WTC11 (cell line): ENCODE results near the gene OLFM1. TPM values are rescaled to one million over a fixed set of nuclear protein-coding genes. Genes with fewer than 3 reads are reported as not detected.

Experiments
- ATAC-seq: fragments of 200-7000 bp; cut with Tn5 transposase; 2 replicates; pipeline ENCODE4 v1.10.0; 2021; ENCODE audit warnings: mild to moderate bottlenecking, moderate library complexity
- CTCF ChIA-PET: fragments of 300-600 bp; sonication (Branson Sonifier 250); formaldehyde crosslinking; loops from one replicate; lab custom pipeline; 2021; ENCODE audit warnings: antibody characterized with exemption; lab: Charles Lee
- POLR2A ChIA-PET: fragments of 350-600 bp; sonication (Branson Sonifier 250); formaldehyde crosslinking; loops from one replicate; lab custom pipeline; 2021; ENCODE audit warnings: antibody characterized with exemption; lab: Charles Lee
- DNase-seq: peaks from one replicate; pipeline ENCODE4 v3.0.0; 2021; ENCODE audit warnings: low spot score
- H3K27ac Mint-ChIP-seq: 2 replicates; pipeline ENCODE4 v1.8.0; 2021; ENCODE audit warnings: mixed read lengths
- H3K27me3 Mint-ChIP-seq: 2 replicates; pipeline ENCODE4 v1.8.0; 2021; ENCODE audit warnings: low read depth, mild to moderate bottlenecking, moderate library complexity, mixed read lengths
- H3K36me3 Mint-ChIP-seq: 2 replicates; pipeline ENCODE4 v1.8.0; 2021; ENCODE audit warnings: mixed read lengths
- H3K4me1 Mint-ChIP-seq: 2 replicates; pipeline ENCODE4 v1.8.0; 2022; ENCODE audit warnings: mixed read lengths
- H3K4me3 Mint-ChIP-seq: 2 replicates; pipeline ENCODE4 v1.8.0; 2021; ENCODE audit warnings: mild to moderate bottlenecking, moderate library complexity, mixed read lengths
- H3K9me3 Mint-ChIP-seq: 2 replicates; pipeline ENCODE4 v1.8.0; 2021; ENCODE audit warnings: mixed read lengths
- CREB1 ChIP-seq: sonication (generic); formaldehyde crosslinking; IDR thresholded peaks from 2 replicates; pipeline ENCODE4 v1.8.0; 2023; ENCODE audit warnings: mild to moderate bottlenecking, missing genetic modification reagents
- ELF4 ChIP-seq: sonication (generic); formaldehyde crosslinking; IDR thresholded peaks from 2 replicates; pipeline ENCODE4 v1.8.1; 2022; ENCODE audit warnings: low read depth, mild to moderate bottlenecking, moderate library complexity, missing genetic modification reagents
- FOXP1 ChIP-seq: sonication (generic); formaldehyde crosslinking; IDR thresholded peaks from 2 replicates; pipeline ENCODE4 v1.8.0; 2022; ENCODE audit warnings: missing genetic modification reagents, mild to moderate bottlenecking, moderate library complexity, borderline replicate concordance
- JUN ChIP-seq: sonication (generic); formaldehyde crosslinking; IDR thresholded peaks from 2 replicates; pipeline ENCODE4 v1.8.0; 2023; ENCODE audit warnings: mild to moderate bottlenecking, missing genetic modification reagents
- NR3C1 ChIP-seq: sonication (generic); formaldehyde crosslinking; conservative IDR thresholded peaks from 2 replicates; pipeline ENCODE4 v1.8.1; 2023; ENCODE audit warnings: low read depth, mild to moderate bottlenecking, missing genetic modification reagents
- RORB ChIP-seq: fragments of 250-450 bp; sonication (Bioruptor Pico); IDR thresholded peaks from 2 replicates; pipeline ENCODE4 v1.9.0; 2021; ENCODE audit warnings: mild to moderate bottlenecking
- TEAD1 ChIP-seq: sonication (generic); formaldehyde crosslinking; IDR thresholded peaks from 2 replicates; pipeline ENCODE4 v1.8.0; 2022; ENCODE audit warnings: mild to moderate bottlenecking, missing genetic modification reagents
- ZNF263 ChIP-seq: sonication (generic); formaldehyde crosslinking; IDR thresholded peaks from 2 replicates; pipeline ENCODE4 v1.8.1; 2022; ENCODE audit warnings: low read depth, mild to moderate bottlenecking, moderate library complexity, missing genetic modification reagents
- ZNF423 ChIP-seq: fragments of 250-450 bp; sonication (Bioruptor Pico); IDR thresholded peaks from 2 replicates; pipeline ENCODE4 v2.1.2; 2022; ENCODE audit warnings: mild to moderate bottlenecking, moderate library complexity
- total RNA-seq: library from RNA; stranded (reverse); gene quantifications from 3 replicates; pipeline ENCODE4 v1.2.3, GENCODE V29; 2021
- TF ChIP-seq, protein P1 (sequence below): sonication (generic); formaldehyde crosslinking; IDR thresholded peaks from 2 replicates; pipeline ENCODE4 v1.8.1; 2023; ENCODE audit warnings: mild to moderate bottlenecking, missing genetic modification reagents, borderline replicate concordance
- TF ChIP-seq, protein P2 (sequence below): sonication (generic); formaldehyde crosslinking; IDR thresholded peaks from 2 replicates; pipeline ENCODE4 v1.8.1; 2023; ENCODE audit warnings: mild to moderate bottlenecking, missing genetic modification reagents
- TF ChIP-seq, protein P3 (sequence below): sonication (generic); formaldehyde crosslinking; conservative IDR thresholded peaks from 2 replicates; pipeline ENCODE4 v1.8.1; 2023; ENCODE audit warnings: mild to moderate bottlenecking, low read depth, missing genetic modification reagents, moderate library complexity
- TF ChIP-seq, protein P4 (sequence below): sonication (generic); formaldehyde crosslinking; IDR thresholded peaks from 2 replicates; pipeline ENCODE4 v1.8.1; 2022; ENCODE audit warnings: low read depth, mild to moderate bottlenecking, moderate library complexity, missing genetic modification reagents, borderline replicate concordance
- TF ChIP-seq, protein P5 (sequence below): fragments of 250-450 bp; sonication (Bioruptor Pico); IDR thresholded peaks from 2 replicates; pipeline ENCODE4 v1.9.0; 2021; ENCODE audit warnings: mild to moderate bottlenecking
- TF ChIP-seq, protein P6 (sequence below): sonication (generic); formaldehyde crosslinking; IDR thresholded peaks from 2 replicates; pipeline ENCODE4 v1.8.1; 2022; ENCODE audit warnings: mild to moderate bottlenecking, moderate library complexity, missing genetic modification reagents
- TF ChIP-seq, protein P7 (sequence below): sonication (generic); formaldehyde crosslinking; IDR thresholded peaks from 2 replicates; pipeline ENCODE4 v1.8.0; 2022; ENCODE audit warnings: missing genetic modification reagents

Gene OLFM1
- total RNA-seq, 1 experiment from 2014 or later: 37.6 TPM

DNA sequence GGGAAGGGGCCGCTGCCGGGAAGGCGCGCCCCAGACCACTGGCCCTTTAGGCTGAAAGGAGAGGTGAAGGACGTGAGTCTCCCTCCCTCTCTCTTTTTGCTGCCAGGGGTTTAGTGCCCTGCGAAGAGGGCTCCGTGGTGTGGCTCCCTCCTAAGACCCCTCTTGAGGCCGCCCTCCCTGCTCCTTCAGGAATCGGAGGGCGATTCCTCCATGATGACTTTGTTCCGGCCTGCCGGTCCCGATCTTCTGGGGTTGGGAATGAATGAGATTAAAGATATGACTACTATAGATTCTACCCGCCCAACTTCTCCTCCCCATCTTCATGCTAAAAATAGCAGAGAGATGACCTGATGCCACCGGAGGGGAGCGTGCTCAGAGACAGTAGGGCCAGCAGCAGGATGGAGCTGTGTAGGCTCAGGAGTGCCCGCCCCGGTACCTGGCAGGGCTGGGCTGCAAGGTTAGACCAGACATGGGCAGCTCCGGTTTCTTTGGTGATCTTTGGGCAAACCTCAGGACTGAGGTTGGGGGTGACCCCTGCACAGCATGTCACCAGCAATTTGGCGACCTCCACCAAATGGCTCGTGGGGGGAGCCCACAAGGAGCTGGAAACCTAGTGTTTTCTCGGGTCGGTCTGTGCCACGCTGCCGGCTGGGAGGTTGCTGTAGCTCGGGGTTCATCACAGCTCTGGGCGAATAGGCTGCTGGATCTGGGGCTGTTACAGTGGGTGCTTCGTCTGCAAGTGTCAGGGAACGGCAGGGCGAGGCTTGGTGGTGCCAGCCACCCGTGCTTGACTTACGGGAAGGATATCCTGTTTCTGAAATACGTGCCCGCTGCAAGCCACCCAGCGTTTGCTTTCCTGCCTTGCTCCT lies 1.7 kb downstream of the OLFM1 start:
- TF ChIP-seq, protein P1, sequence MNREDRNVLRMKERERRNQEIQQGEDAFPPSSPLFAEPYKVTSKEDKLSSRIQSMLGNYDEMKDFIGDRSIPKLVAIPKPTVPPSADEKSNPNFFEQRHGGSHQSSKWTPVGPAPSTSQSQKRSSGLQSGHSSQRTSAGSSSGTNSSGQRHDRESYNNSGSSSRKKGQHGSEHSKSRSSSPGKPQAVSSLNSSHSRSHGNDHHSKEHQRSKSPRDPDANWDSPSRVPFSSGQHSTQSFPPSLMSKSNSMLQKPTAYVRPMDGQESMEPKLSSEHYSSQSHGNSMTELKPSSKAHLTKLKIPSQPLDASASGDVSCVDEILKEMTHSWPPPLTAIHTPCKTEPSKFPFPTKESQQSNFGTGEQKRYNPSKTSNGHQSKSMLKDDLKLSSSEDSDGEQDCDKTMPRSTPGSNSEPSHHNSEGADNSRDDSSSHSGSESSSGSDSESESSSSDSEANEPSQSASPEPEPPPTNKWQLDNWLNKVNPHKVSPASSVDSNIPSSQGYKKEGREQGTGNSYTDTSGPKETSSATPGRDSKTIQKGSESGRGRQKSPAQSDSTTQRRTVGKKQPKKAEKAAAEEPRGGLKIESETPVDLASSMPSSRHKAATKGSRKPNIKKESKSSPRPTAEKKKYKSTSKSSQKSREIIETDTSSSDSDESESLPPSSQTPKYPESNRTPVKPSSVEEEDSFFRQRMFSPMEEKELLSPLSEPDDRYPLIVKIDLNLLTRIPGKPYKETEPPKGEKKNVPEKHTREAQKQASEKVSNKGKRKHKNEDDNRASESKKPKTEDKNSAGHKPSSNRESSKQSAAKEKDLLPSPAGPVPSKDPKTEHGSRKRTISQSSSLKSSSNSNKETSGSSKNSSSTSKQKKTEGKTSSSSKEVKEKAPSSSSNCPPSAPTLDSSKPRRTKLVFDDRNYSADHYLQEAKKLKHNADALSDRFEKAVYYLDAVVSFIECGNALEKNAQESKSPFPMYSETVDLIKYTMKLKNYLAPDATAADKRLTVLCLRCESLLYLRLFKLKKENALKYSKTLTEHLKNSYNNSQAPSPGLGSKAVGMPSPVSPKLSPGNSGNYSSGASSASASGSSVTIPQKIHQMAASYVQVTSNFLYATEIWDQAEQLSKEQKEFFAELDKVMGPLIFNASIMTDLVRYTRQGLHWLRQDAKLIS (CRISPR knock-in tag): no peak
- TF ChIP-seq, protein P2, sequence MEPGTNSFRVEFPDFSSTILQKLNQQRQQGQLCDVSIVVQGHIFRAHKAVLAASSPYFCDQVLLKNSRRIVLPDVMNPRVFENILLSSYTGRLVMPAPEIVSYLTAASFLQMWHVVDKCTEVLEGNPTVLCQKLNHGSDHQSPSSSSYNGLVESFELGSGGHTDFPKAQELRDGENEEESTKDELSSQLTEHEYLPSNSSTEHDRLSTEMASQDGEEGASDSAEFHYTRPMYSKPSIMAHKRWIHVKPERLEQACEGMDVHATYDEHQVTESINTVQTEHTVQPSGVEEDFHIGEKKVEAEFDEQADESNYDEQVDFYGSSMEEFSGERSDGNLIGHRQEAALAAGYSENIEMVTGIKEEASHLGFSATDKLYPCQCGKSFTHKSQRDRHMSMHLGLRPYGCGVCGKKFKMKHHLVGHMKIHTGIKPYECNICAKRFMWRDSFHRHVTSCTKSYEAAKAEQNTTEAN (CRISPR knock-in tag): no peak
- no peak for TF ChIP-seq ELF4 (CRISPR knock-in tag)
- TF ChIP-seq CREB1 (CRISPR knock-in tag): no peak
- no peak for TF ChIP-seq RORB (CRISPR knock-in tag)
- TF ChIP-seq TEAD1 (CRISPR knock-in tag): no peak
- TF ChIP-seq FOXP1 (CRISPR knock-in tag): no peak
- Mint-ChIP-seq H3K27me3 (peaks cover 25% of the 10 kb centered on the region), H3K9me3 (peaks cover 4% of the 10 kb centered on the region; the same call in 1 of the 2 replicates), H3K36me3 (peaks cover 12% of the 10 kb centered on the region), H3K4me1 (peaks cover 30% of the 10 kb centered on the region), H3K4me3 (peak overlapping the region; percentile 72), H3K27ac (no peak overlapping the region)
- ChIA-PET POLR2A (no interaction called here), CTCF (interaction anchor here (0.6 to 4.4 kb wide), 12 partner anchors 14 to 323 kb away, joined by 3 to 46 read pairs (median 4); no protein-coding TSS in a partner anchor)
- DNase-seq (no peak), ATAC-seq (no peak)

DNA sequence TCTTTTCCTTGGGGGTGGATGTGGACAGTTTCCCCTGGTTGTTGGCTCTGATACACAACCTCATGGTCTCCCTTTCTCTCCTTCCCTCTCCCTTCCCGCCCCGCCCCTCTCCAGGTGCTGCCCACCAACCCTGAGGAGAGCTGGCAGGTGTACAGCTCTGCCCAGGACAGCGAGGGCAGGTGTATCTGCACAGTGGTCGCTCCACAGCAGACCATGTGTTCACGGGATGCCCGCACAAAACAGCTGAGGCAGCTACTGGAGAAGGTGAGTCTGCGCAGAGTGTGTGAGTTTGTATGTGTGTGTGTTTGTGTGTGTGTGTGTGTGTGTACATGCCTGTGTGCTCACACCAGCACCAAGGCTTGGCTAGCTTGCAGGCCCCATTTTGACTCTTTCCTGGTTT lies 2.6 kb downstream of the OLFM1 start:
- ATAC-seq: no peak
- CTCF ChIA-PET: interaction anchor here (0.6 to 4.4 kb wide), 2 partner anchors 128 to 377 kb away, joined by 3 to 24 read pairs; no protein-coding TSS in a partner anchor
- Mint-ChIP-seq H3K27ac (no peak overlapping the region), H3K4me3 (no peak overlapping the region), H3K9me3 (peaks cover 4% of the 10 kb centered on the region; the same call in 1 of the 2 replicates), H3K27me3 (peaks cover 25% of the 10 kb centered on the region), H3K4me1 (peaks cover 32% of the 10 kb centered on the region), H3K36me3 (peaks cover 14% of the 10 kb centered on the region)
- DNase-seq: no peak
- POLR2A ChIA-PET: no interaction called here
- TF ChIP-seq, protein P3, sequence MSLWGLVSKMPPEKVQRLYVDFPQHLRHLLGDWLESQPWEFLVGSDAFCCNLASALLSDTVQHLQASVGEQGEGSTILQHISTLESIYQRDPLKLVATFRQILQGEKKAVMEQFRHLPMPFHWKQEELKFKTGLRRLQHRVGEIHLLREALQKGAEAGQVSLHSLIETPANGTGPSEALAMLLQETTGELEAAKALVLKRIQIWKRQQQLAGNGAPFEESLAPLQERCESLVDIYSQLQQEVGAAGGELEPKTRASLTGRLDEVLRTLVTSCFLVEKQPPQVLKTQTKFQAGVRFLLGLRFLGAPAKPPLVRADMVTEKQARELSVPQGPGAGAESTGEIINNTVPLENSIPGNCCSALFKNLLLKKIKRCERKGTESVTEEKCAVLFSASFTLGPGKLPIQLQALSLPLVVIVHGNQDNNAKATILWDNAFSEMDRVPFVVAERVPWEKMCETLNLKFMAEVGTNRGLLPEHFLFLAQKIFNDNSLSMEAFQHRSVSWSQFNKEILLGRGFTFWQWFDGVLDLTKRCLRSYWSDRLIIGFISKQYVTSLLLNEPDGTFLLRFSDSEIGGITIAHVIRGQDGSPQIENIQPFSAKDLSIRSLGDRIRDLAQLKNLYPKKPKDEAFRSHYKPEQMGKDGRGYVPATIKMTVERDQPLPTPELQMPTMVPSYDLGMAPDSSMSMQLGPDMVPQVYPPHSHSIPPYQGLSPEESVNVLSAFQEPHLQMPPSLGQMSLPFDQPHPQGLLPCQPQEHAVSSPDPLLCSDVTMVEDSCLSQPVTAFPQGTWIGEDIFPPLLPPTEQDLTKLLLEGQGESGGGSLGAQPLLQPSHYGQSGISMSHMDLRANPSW: no peak
- TF ChIP-seq JUN (no peak), ZNF423 (CRISPR knock-in tag) (no peak), NR3C1 (no peak), ZNF263 (CRISPR knock-in tag) (no peak)
- TF ChIP-seq, protein P4, sequence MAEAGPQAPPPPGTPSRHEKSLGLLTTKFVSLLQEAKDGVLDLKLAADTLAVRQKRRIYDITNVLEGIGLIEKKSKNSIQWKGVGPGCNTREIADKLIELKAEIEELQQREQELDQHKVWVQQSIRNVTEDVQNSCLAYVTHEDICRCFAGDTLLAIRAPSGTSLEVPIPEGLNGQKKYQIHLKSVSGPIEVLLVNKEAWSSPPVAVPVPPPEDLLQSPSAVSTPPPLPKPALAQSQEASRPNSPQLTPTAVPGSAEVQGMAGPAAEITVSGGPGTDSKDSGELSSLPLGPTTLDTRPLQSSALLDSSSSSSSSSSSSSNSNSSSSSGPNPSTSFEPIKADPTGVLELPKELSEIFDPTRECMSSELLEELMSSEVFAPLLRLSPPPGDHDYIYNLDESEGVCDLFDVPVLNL (CRISPR knock-in tag): no peak
- TF ChIP-seq, protein P5, sequence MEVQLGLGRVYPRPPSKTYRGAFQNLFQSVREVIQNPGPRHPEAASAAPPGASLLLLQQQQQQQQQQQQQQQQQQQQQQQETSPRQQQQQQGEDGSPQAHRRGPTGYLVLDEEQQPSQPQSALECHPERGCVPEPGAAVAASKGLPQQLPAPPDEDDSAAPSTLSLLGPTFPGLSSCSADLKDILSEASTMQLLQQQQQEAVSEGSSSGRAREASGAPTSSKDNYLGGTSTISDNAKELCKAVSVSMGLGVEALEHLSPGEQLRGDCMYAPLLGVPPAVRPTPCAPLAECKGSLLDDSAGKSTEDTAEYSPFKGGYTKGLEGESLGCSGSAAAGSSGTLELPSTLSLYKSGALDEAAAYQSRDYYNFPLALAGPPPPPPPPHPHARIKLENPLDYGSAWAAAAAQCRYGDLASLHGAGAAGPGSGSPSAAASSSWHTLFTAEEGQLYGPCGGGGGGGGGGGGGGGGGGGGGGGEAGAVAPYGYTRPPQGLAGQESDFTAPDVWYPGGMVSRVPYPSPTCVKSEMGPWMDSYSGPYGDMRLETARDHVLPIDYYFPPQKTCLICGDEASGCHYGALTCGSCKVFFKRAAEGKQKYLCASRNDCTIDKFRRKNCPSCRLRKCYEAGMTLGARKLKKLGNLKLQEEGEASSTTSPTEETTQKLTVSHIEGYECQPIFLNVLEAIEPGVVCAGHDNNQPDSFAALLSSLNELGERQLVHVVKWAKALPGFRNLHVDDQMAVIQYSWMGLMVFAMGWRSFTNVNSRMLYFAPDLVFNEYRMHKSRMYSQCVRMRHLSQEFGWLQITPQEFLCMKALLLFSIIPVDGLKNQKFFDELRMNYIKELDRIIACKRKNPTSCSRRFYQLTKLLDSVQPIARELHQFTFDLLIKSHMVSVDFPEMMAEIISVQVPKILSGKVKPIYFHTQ (CRISPR knock-in tag): no peak
- TF ChIP-seq, protein P6, sequence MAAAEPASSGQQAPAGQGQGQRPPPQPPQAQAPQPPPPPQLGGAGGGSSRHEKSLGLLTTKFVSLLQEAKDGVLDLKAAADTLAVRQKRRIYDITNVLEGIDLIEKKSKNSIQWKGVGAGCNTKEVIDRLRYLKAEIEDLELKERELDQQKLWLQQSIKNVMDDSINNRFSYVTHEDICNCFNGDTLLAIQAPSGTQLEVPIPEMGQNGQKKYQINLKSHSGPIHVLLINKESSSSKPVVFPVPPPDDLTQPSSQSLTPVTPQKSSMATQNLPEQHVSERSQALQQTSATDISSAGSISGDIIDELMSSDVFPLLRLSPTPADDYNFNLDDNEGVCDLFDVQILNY (CRISPR knock-in tag): no peak
- TF ChIP-seq, protein P7, sequence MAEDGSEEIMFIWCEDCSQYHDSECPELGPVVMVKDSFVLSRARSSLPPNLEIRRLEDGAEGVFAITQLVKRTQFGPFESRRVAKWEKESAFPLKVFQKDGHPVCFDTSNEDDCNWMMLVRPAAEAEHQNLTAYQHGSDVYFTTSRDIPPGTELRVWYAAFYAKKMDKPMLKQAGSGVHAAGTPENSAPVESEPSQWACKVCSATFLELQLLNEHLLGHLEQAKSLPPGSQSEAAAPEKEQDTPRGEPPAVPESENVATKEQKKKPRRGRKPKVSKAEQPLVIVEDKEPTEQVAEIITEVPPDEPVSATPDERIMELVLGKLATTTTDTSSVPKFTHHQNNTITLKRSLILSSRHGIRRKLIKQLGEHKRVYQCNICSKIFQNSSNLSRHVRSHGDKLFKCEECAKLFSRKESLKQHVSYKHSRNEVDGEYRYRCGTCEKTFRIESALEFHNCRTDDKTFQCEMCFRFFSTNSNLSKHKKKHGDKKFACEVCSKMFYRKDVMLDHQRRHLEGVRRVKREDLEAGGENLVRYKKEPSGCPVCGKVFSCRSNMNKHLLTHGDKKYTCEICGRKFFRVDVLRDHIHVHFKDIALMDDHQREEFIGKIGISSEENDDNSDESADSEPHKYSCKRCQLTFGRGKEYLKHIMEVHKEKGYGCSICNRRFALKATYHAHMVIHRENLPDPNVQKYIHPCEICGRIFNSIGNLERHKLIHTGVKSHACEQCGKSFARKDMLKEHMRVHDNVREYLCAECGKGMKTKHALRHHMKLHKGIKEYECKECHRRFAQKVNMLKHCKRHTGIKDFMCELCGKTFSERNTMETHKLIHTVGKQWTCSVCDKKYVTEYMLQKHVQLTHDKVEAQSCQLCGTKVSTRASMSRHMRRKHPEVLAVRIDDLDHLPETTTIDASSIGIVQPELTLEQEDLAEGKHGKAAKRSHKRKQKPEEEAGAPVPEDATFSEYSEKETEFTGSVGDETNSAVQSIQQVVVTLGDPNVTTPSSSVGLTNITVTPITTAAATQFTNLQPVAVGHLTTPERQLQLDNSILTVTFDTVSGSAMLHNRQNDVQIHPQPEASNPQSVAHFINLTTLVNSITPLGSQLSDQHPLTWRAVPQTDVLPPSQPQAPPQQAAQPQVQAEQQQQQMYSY (CRISPR knock-in tag): no peak
